H1 (cell line): ENCODE results near the gene COL4A2. TPM values are rescaled to one million over a fixed set of nuclear protein-coding genes. Genes with fewer than 3 reads are reported as not detected.

Source experiments
- CTCF ChIA-PET: fragments of 300-600 bp; sonication (Branson Sonifier 250); formaldehyde crosslinking; loops from one replicate; lab custom pipeline; 2021; ENCODE audit not compliant: partially characterized antibody; lab: Charles Lee
- POLR2A ChIA-PET: fragments of 300-600 bp; sonication (Branson Sonifier 250); formaldehyde crosslinking; loops from one replicate; lab custom pipeline; 2021; ENCODE audit warnings: inconsistent platforms; ENCODE audit not compliant: partially characterized antibody; lab: Charles Lee
- DNase-seq, 2 experiments: peaks; one replicate each; pipeline versions ENCODE4 v3.0.0 to v3.0.0-alpha.2; 2010 to 2022; ENCODE audit warnings: low spot score in 2 of 2, low read depth in 1 of 2, mixed read lengths in 1 of 2
- FAIRE-seq: peaks from 2 replicates; lab custom pipeline; 2011; peaks lifted over from hg19 to GRCh38; lab: Jason Lieb, UNC
- H2AFZ ChIP-seq: 2 replicates; pipeline ENCODE4 v1.8.1; 2012; ENCODE audit warnings: low read length, inconsistent platforms
- H2AK5ac ChIP-seq: 2 replicates; pipeline ENCODE4 v1.6.1; 2013; ENCODE audit warnings: low read depth, low read length
- H2BK120ac ChIP-seq: replicated peaks from 2 replicates; pipeline ENCODE3; 2013; ENCODE audit warnings: low read depth, low read length, inconsistent platforms
- H2BK12ac ChIP-seq: 2 replicates; pipeline ENCODE4 v1.6.1; 2013; ENCODE audit warnings: low read depth, low read length
- H2BK15ac ChIP-seq: 2 replicates; pipeline ENCODE4 v1.6.1; 2013; ENCODE audit warnings: low read length
- H2BK20ac ChIP-seq: 2 replicates; pipeline ENCODE4 v1.6.1; 2013; ENCODE audit warnings: low read length
- H2BK5ac ChIP-seq: 2 replicates; pipeline ENCODE4 v1.6.1; 2013; ENCODE audit warnings: low read depth, low read length
- H3K14ac ChIP-seq: 2 replicates; pipeline ENCODE4 v1.6.1; 2013; ENCODE audit warnings: inconsistent platforms; ENCODE audit not compliant: insufficient read length
- H3K18ac ChIP-seq: 2 replicates; pipeline ENCODE4 v1.6.1; 2013; ENCODE audit warnings: low read length; ENCODE audit errors: extremely low read depth
- H3K23ac ChIP-seq: 2 replicates; pipeline ENCODE4 v1.6.1; 2013; ENCODE audit warnings: inconsistent platforms; ENCODE audit not compliant: insufficient read length
- H3K23me2 ChIP-seq: 2 replicates; pipeline ENCODE4 v1.6.1; 2013; ENCODE audit warnings: low read depth, low read length
- H3K27ac ChIP-seq: 2 replicates; pipeline ENCODE4 v1.6.1; 2011; ENCODE audit warnings: low read depth, low read length, inconsistent platforms
- H3K27me3 ChIP-seq, 4 experiments: replicated peaks in 1 of 4; 1 replicate in 1 of 4; 2 replicates in 3 of 4; pipeline versions ENCODE4 v1.6.1 to v1.8.1; 2011 to 2013; ENCODE audit warnings: low read length in 3 of 4, mild to moderate bottlenecking in 3 of 4, inconsistent platforms in 2 of 4, mixed read lengths in 2 of 4, moderate library complexity in 1 of 4; ENCODE audit not compliant: control insufficient read depth in 3 of 4, insufficient read depth in 3 of 4; ENCODE audit errors: extremely low read depth in 1 of 4
- H3K36me3 ChIP-seq, 4 experiments: 2 replicates each; pipeline versions ENCODE4 v1.6.1 to v1.8.1; 2011 to 2013; ENCODE audit warnings: mild to moderate bottlenecking in 4 of 4, low read length in 3 of 4, moderate library complexity in 2 of 4, control low read depth in 1 of 4, inconsistent platforms in 1 of 4; ENCODE audit not compliant: insufficient read depth in 4 of 4, control insufficient read depth in 2 of 4
- H3K4ac ChIP-seq: replicated peaks from 2 replicates; pipeline ENCODE3; 2013; ENCODE audit warnings: low read length, low read depth, mixed read lengths, inconsistent platforms; ENCODE audit not compliant: insufficient read length
- H3K4me1 ChIP-seq, 4 experiments: replicated peaks in 1 of 4; 1 replicate in 1 of 4; 2 replicates in 3 of 4; pipeline versions ENCODE4 v1.6.1 to v1.8.1; 2011 to 2013; ENCODE audit warnings: low read length in 3 of 4, inconsistent platforms in 2 of 4, mixed read lengths in 1 of 4; ENCODE audit not compliant: insufficient read depth in 4 of 4, control insufficient read depth in 3 of 4
- H3K4me2 ChIP-seq, 2 experiments: 2 replicates each; pipeline versions ENCODE4 v1.6.1 to v1.8.1; 2011 to 2013; ENCODE audit warnings: low read depth in 2 of 2, low read length in 2 of 2, control low read depth in 1 of 2, inconsistent platforms in 1 of 2, mild to moderate bottlenecking in 1 of 2; ENCODE audit not compliant: insufficient read depth in 1 of 2
- H3K4me3 ChIP-seq, 4 experiments: fragments of 200-600, 300-600 bp in 1 of 4; sonication (generic), shearing (Covaris generic), sonication (Bioruptor Twin) in 1 of 4; 2 replicates each; pipeline versions ENCODE4 v1.5.1 to v1.8.1; 2011 to 2016; ENCODE audit warnings: low read length in 4 of 4, low read depth in 3 of 4, control low read depth in 2 of 4, inconsistent platforms in 2 of 4, mild to moderate bottlenecking in 2 of 4, mixed read lengths in 1 of 4, moderate library complexity in 1 of 4; ENCODE audit not compliant: insufficient read depth in 2 of 4; ENCODE audit errors: extremely low read depth in 1 of 4
- H3K56ac ChIP-seq: replicated peaks from 2 replicates; pipeline ENCODE3; 2013; ENCODE audit warnings: low read depth, mild to moderate bottlenecking, mixed read lengths, low read length, inconsistent platforms; ENCODE audit not compliant: insufficient read length
- H3K79me1 ChIP-seq: 2 replicates; pipeline ENCODE4 v1.6.1; 2013; ENCODE audit warnings: low read depth, low read length, control low read depth
- H3K79me2 ChIP-seq, 2 experiments: 2 replicates each; pipeline versions ENCODE4 v1.6.1 to v1.8.1; 2012 to 2013; ENCODE audit warnings: low read length in 2 of 2, mild to moderate bottlenecking in 2 of 2, inconsistent platforms in 1 of 2; ENCODE audit not compliant: insufficient read depth in 2 of 2, control insufficient read depth in 1 of 2
- H3K9ac ChIP-seq, 4 experiments: replicated peaks in 1 of 4; 1 replicate in 1 of 4; 2 replicates in 3 of 4; pipeline versions ENCODE4 v1.6.1 to v1.8.1; 2011 to 2013; ENCODE audit warnings: low read depth in 3 of 4, low read length in 3 of 4, control low read depth in 2 of 4, mild to moderate bottlenecking in 2 of 4, moderate library complexity in 2 of 4, inconsistent platforms in 1 of 4; ENCODE audit errors: extremely low read depth in 1 of 4
- H3K9me3 ChIP-seq, 2 experiments: 2 replicates each; pipeline versions ENCODE4 v1.6.1 to v1.8.1; 2012 to 2013; ENCODE audit warnings: mild to moderate bottlenecking in 2 of 2, moderate library complexity in 2 of 2, control low read depth in 1 of 2, inconsistent platforms in 1 of 2, low read depth in 1 of 2, low read length in 1 of 2, mixed read lengths in 1 of 2; ENCODE audit not compliant: insufficient read depth in 2 of 2
- H4K20me1 ChIP-seq, 2 experiments: replicated peaks in 1 of 2; 2 replicates each; pipeline versions ENCODE3 to v1.8.1; 2011 to 2013; ENCODE audit warnings: inconsistent platforms in 2 of 2, low read length in 2 of 2, mild to moderate bottlenecking in 1 of 2; ENCODE audit not compliant: insufficient read depth in 2 of 2, control insufficient read depth in 1 of 2
- H4K5ac ChIP-seq: 2 replicates; pipeline ENCODE4 v1.6.1; 2013; ENCODE audit warnings: low read length, low read depth, mixed read lengths, inconsistent platforms; ENCODE audit not compliant: insufficient read length
- H4K8ac ChIP-seq: 2 replicates; pipeline ENCODE4 v1.8.0; 2013; ENCODE audit warnings: mild to moderate bottlenecking, moderate library complexity, low read length, inconsistent platforms; ENCODE audit not compliant: insufficient read depth; ENCODE audit errors: extremely low read depth
- H4K91ac ChIP-seq: replicated peaks from 2 replicates; pipeline ENCODE3; 2013; ENCODE audit warnings: low read length, mixed read lengths, inconsistent platforms; ENCODE audit not compliant: insufficient read length
- CEBPB ChIP-seq: IDR thresholded peaks from 2 replicates; pipeline ENCODE4 v1.6.1; 2012; ENCODE audit warnings: low read depth, low read length
- EZH2 ChIP-seq: fragments of 200-600 bp; sonication (generic); IDR thresholded peaks from 2 replicates; pipeline ENCODE4 v1.7.1; 2012; ENCODE audit warnings: low read depth, mild to moderate bottlenecking, moderate library complexity, low read length, inconsistent platforms; ENCODE audit not compliant: severe bottlenecking
- SIRT6 ChIP-seq: IDR thresholded peaks from one replicate; pipeline ENCODE4 v1.7.1; 2012; ENCODE audit warnings: low read length, inconsistent platforms
- whole genome bisulfite sequencing, 2 experiments: shearing (Covaris generic) in 1 of 2; methylation state at CpG; one replicate each; pipeline versions ENCODE4 v1.1.6 to v1.1.7; 2013 to 2015; ENCODE audit warnings: low lambda C conversion rate in 2 of 2, mixed read lengths in 2 of 2, inconsistent platforms in 1 of 2, low coverage in 1 of 2, missing lambda C conversion rate in 1 of 2; ENCODE audit not compliant: insufficient replicate concordance in 2 of 2, insufficient coverage in 1 of 2, insufficient read length in 1 of 2; ENCODE audit errors: extremely low coverage in 1 of 2, missing lambda C conversion rate in 1 of 2; 5-methylcytosine and 5-hydroxymethylcytosine counted together
- polyA plus RNA-seq, 7 experiments: library from polyadenylated mRNA; depleted of rRNA in 3 of 7; stranded (reverse) in 5 of 7; unstranded in 2 of 7; fragments of >200 nt in 5 of 7; fragments of 200-250 nt in 2 of 7; gene quantifications; 1 replicate in 5 of 7; 2 replicates in 1 of 7; 4 replicates in 1 of 7; pipeline versions ENCODE4 v1.2.1 to v1.2.3, GENCODE V29; 2011 to 2013; ENCODE audit warnings: missing spikeins in 2 of 7, mixed read lengths in 2 of 7
- total RNA-seq: library from RNA; stranded (reverse); fragmentation: NEBNext Ultra II Directional; extraction: Animal tissue kit (Norgen Biotek cat#: 25700); gene quantifications from 2 replicates; pipeline ENCODE4 v1.2.1, GENCODE V29; 2021

The COL4A2 gene
- total and polyA plus RNA-seq, 2 of the 8 experiments (the other 6 are each of a cell fraction or from before 2014, with no cell fraction given) = 80.4 to 87.3 TPM

- peaks cover 0 to 19% (median 0%) of the 10 kb centered on the region in 4 experiments; a peak in 2 of 8 replicates for H3K36me3 ChIP-seq
- H3K18ac ChIP-seq = no peak overlapping the region
- H2BK20ac ChIP-seq = no peak overlapping the region
- H3K9me3 ChIP-seq = no peaks in the 10 kb centered on the region
- H3K14ac ChIP-seq = no peak overlapping the region
- POLR2A ChIA-PET = interaction anchor here (1.1 kb wide), 1 partner anchor 19 kb away, joined by 3 read pairs; no protein-coding TSS in a partner anchor
- H3K27me3 ChIP-seq = no peaks in the 10 kb centered on the region
- H4K20me1 ChIP-seq = no peaks in the 10 kb centered on the region
- CTCF ChIA-PET = interaction anchor here (0.6 to 1.9 kb wide), 5 partner anchors 10 to 219 kb away, joined by 3 to 4 read pairs (median 3); no protein-coding TSS in a partner anchor
- H2BK5ac ChIP-seq = no peak overlapping the region
- no peak overlapping the region for H3K4me2 ChIP-seq
- no peak overlapping the region for H2AK5ac ChIP-seq
- no peak overlapping the region for H4K8ac ChIP-seq
- 87% methylated on average over 26 of the region's 26 CpGs; no CpG with 5 or more reads in 1 of the 2 experiments for WGBS, 2 experiments
- H3K4ac ChIP-seq = no peak overlapping the region
- no peak overlapping the region for H2AFZ ChIP-seq
- no peak overlapping the region for H4K5ac ChIP-seq
- no peak overlapping the region for H4K91ac ChIP-seq
- no peak overlapping the region for H3K27ac ChIP-seq
- H3K4me1 ChIP-seq = no peaks in the 10 kb centered on the region
- no peak overlapping the region for H3K4me3 ChIP-seq
- H3K79me2 ChIP-seq = no peaks in the 10 kb centered on the region
- no peak overlapping the region for H2BK12ac ChIP-seq
- FAIRE-seq = no peak
- no peak overlapping the region for H3K56ac ChIP-seq
- TF ChIP-seq CEBPB = no peak
- no peak for TF ChIP-seq EZH2
- TF ChIP-seq SIRT6 = no peak
- TF ChIP-seq, all 59 proteins: peak for 0
- H2BK15ac ChIP-seq = no peak overlapping the region
- no peak overlapping the region for H2BK120ac ChIP-seq
- no peak for DNase-seq
- no peaks in the 10 kb centered on the region for H3K23me2 ChIP-seq
- no peaks in the 10 kb centered on the region; the same call in 1 of the 2 replicates for H3K79me1 ChIP-seq
- no peak overlapping the region for H3K23ac ChIP-seq
- H3K9ac ChIP-seq = no peak overlapping the region; a peak in 1 of 7 replicates
Measured at GRCh38 chr13:110424569-110425443, 117.7 kb downstream of the COL4A2 start.
